NCI-H82 treated with DMSO at 0.1 percent for 48 hours (cell line): Measurements from ENCODE around the gene TKT.
"Not testable (repeated sequence)": the region's sequence is repeated elsewhere in the genome, so short reads cannot be mapped to it uniquely, and the experiment has no call there.

Experiments
- DNase-seq: peaks from one replicate; lab custom pipeline; 2025; ENCODE audit not compliant: unreplicated experiment; lab: John Stamatoyannopoulos, UW

Gene TKT, protein sequence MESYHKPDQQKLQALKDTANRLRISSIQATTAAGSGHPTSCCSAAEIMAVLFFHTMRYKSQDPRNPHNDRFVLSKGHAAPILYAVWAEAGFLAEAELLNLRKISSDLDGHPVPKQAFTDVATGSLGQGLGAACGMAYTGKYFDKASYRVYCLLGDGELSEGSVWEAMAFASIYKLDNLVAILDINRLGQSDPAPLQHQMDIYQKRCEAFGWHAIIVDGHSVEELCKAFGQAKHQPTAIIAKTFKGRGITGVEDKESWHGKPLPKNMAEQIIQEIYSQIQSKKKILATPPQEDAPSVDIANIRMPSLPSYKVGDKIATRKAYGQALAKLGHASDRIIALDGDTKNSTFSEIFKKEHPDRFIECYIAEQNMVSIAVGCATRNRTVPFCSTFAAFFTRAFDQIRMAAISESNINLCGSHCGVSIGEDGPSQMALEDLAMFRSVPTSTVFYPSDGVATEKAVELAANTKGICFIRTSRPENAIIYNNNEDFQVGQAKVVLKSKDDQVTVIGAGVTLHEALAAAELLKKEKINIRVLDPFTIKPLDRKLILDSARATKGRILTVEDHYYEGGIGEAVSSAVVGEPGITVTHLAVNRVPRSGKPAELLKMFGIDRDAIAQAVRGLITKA

DNA sequence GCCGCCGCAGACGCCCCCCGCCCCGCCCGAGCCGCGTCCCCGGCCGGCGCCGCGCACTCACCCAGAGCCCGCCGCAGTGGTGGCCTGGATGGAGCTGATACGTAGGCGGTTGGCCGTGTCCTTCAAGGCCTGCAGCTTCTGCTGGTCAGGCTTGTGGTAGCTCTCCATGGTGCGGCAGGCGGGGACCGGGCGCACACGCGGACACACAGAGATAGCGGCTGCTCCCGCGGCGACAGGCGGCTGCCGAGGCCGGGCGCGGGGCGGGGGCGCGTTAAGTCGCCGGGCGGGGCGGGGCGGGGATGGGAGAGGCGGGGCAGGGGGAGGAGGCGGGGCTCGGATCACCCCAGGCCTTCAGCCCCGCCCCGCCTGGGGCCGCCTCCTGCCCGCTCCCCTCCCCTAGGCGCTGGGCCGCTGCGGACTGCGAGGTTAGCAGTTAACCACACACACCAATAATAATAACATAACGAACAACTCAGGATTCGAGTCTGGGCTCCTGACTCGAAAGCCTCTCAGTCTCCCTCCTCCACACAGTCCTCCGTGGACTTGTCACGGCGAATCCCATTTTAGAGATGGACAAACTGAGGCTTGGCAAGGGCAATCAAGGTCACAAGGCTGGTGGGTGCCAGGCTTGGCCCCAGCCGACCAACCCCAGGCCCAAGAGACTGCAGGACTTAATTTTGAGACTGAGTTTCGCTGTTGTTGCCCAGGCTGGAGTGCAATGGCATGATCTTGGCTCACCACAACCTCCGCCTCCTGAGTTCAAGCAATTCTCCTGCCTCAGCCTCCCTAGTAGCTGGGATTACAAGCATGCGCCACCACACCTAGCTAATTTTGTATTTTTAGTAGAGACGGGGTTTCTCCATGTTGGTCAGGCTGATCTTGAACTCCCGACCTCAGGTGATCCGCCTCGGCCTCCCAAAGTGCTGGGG is at the start of gene TKT:
TSS of gene TKT (minus strand) at position 248 of the 929 bp plus-strand sequence. CDS start at position 168, 80 bp downstream.
- peak; percentile 56 for DNase-seq

DNA sequence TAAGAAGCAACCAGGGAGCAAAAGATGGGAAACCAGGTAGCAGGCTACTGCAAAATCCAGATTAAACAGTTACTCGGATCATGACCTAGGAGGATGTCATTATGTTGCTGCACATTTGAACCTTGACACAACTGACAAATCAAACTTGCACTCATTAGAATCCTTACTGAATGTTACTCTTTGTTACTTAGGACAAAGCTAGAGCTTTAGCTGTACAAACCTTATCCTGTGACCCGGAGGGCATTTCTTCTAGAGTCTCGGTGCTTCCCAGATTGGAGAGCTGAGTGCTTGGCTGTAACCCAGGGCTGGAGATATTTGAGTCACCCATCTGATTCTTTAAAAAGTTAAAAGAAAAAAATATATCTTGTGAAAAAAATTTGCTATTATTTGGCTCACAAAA is 48.1 kb upstream of the TKT start:
- no peak for DNase-seq

DNA sequence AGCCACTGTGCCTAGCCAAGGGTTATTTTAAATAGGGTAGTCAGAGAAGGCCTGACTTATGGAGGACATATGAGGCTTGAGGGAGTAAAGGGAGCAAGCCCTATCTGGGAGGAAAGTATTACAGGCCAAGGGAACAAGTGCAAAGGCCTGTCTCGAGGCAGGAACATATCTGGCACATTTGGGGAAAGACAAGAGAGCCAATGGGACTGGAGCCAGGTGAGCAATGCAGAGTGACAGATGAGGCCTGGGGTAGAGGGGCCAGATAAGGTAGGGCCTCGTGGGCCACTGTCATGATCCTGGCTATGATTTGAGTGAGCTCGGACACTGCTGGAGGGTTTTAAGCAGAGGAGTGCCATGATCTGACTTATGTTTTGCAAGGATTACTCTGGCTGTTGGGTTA is 47.7 kb upstream of the TKT start:
- no peak for DNase-seq

DNA sequence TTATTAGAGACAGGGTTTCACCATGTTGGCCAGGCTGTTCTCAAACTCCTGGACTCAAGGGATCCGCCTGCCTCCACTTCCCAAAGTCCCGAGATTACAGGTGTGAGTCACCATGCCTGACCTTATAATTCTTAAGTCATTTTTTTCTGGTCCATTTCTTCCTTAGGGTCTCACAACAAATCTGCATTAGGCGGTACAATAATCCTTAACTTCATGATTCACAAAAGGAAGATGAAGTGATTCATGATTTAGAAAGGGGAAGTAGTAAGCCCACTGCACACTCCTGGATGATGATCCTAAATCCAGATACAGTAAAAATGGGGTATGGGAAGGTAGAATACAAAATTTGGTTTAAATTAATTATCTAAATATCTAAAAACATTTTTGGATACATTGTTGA is 45.0 kb upstream of the TKT start:
- no peak for DNase-seq

- peak; percentile 11 for DNase-seq
These were observed 43.8 kb upstream of the TKT start for GRCh38 chr3:53299611-53300023.

DNA sequence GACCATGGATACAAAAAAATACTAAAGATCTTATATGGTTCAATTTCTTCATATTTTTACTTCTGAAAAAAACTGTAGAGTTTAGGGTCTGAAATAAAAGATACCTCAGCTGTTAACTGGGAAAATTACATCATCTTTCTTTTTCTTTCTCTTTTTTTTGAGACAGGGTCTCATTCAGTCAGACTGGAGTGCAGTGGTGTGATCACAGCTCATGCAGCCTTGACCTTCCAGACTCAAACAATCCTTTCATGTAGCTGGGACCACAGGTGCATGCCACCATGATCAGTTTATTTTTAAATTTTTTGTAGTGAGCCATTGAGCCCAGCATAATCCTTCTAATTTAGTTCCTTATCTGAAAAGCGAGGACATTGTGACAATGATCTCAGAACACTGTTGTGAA is 39.6 kb upstream of the TKT start:
- DNase-seq, result no peak

- DNase-seq, result no peak
These were observed 38.0 kb upstream of the TKT start for GRCh38 chr3:53293867-53294266.

DNA sequence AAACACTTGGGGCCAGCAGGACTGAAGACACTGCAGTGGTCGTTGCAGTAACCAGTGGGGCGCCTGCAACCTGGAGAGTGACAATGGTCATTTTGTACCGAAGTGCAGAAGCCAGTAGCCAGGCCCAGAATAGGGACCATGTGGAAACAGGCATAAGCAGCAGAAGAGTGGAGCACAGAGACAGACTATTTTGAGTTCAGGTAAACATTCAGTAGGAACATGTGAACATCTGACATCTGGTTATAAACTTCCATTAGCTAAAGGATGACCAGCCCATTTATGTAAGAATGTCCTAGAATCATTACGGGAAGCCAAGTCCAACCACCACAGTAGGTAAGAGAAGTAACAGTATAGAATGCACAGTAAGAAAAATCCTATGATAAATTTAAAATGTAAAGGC is 32.4 kb upstream of the TKT start:
- no peak for DNase-seq

DNA sequence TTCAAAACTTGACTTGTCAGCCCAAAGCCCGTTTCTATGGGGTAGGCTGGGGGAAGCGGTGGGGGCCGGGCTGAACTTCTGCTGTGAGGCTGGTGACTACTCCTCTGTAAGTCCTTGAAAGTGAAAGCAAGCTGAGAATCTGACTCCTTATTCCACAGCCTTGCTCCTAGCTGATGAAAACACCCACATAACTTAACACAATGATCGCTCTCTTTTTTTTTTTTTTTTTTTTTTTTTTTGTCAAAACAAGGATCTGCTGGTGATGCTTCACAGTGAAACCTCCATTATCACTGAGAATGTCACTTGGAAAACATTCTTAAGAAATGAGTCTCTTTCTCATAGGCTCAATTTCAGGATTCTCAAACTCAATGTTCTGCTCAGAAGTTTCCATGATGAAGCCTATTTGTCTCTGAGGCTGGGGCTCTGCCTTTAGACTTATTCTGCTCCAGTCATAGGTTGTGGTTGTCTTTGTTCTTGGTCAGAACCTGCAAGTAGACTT is 31.4 kb upstream of the TKT start:
- DNase-seq, result no peak

DNA sequence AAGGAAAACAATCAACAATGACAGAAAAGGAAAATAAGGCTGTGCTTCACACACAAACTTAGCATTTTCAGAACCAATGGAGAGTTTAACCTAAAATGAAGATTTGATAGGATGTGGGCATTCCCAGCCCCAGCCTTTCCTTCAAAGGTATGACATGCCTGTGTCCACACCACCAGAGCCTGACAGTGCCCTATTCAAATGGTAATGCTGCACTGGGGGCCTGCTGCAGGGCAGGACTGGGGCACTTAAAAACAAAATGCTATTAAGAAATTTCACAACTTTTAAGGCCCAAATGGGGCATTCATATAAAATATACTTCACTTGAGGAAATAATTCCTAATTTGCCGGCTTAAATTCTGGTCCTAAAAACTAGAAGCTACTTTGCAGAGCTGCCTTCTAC is 30.9 kb upstream of the TKT start:
- DNase-seq, result no peak

DNA sequence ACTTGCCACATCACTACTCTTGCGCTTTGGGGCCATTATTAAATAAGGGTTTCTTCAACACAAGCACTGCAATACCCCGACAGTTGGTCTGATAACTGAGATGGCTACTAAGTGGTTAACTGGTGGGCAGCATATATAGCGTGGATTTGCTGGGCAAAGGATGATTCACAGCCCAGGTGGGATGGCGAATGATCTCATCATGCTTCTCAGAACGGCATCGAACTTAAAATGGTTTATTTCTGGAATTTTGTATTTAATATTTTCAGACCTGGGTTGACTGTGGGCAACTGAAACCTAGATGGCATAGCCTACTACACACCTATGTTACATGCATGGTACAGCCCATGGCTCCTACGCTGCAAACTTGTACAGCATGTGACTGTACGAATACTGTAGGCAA is 26.8 kb upstream of the TKT start:
- DNase-seq, result no peak

DNA sequence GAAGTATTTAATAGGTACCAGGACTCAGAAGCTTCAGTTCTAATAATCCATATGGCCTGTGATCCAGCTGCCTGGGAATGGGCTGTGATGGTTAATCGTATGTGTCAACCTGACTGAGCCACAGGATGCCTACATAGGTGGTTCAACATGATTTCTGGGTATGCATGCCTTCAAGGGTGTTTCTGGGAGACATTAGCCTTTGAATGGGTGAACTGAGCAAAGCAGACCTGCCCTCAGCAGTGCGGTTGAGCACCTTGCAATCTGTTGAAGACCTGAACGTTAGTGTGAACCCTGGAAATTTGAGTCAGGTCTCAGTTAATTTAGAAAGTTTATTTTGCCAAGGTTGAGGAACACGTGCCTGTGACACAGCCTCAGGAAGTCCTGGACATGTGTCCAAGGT is 22.8 kb upstream of the TKT start:
- DNase-seq, result no peak

- no peak for DNase-seq
These were observed 19.2 kb upstream of the TKT start for GRCh38 chr3:53274938-53275605.

GRCh38 chr3:53273146-53273670 is 17.4 kb upstream of the TKT start:
- no peak for DNase-seq

- DNase-seq, result peak; percentile 3
These were observed 14.4 kb upstream of the TKT start for GRCh38 chr3:53269888-53270880.

DNA sequence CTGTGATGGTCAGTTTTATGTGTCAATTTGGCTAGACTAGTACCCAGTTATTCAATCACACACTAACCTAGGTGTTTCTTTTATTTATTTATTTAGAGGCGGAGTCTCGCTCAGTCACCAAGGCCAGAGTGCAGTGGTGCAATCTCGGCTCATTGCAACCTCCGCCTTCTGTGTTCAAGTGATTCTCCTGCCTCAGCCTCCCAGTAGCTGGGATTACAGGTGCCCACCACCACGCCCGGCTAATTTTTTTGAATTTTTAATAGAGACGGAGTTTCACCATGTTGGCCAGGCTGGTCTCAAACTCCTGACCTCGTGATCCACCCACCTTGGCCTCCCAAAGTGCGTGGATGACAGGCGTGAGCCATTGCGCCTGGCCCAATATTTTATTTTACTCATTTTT is 13.4 kb upstream of the TKT start:
- not testable (repeated sequence) for DNase-seq

DNA sequence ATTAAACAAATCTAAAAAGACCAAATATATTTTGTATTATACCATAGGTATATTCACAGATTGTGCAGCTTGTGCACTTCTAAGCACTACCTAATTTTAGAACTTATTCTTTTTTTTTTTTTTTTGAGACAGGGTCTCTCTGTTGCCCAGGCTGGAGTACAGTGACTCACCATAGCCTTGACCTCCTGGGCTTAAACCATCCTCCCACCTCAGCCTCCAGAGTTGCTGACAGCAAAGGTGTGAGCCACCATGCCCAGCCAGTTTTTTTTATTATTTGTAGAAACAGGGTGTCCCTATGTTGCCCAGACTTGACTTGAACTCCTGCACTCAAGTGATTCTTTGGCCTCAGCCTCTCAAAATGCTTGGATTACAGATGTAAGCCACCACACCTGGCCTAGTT is 11.9 kb upstream of the TKT start:
- no peak for DNase-seq

DNA sequence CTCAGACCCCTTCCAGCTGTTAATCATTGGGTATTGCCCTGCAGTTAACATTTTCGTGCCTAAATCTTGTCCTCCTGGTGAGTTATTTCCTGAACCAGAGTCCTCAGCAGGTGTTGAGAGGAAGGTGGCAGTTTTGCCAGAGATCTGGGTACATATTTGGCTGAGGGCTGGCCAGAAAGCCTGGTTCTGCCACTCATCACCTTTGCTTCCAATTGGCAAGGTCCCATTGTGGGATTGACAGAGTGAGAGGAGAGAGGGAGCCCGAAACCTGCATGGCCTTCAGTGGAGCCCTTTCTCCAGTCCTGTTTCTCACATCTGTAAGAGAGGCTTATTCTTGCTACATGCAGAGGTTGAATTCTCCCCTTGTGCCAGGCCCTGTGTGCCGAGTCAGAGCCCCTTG is 8.9 kb upstream of the TKT start:
- DNase-seq, result no peak

DNA sequence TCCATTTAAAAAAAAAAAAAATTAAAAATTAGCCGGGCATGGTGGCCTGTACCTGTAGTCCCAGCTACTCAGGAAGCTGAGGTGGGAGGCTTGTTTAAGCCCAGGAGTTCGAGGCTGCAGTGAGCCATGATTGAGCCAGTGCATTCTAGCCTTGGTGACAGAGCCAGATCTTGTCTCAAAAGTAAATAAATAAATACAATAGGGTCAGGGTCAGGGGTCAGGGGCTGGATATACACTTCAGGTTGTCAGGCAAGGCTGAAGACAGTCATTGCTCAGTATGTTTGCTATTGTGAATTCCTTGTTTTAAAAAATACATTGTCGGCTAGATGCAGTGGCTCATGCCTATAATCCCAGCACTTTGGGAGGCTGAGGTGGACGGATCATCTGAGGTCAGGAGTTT is 8.1 kb upstream of the TKT start:
- DNase-seq, result no peak
